CD4-positive, alpha-beta T cell treated with Interleukin-4 for 4 hours (primary cell): Measurements from ENCODE around the gene REM1.

Experiments used
- DNase-seq: peaks from one replicate; pipeline ENCODE4 v3.0.0-alpha.2; 2020

The REM1 gene

GRCh38 chr20:31527266-31527665, 52.2 kb downstream of the REM1 start:
- DNase-seq: no peak
